Measurements from ENCODE around the gene MRPS18C.
"Not testable (repeated sequence)": the region's sequence is repeated elsewhere in the genome, so short reads cannot be mapped to it uniquely, and the experiment has no call there.

The MRPS18C gene

DNA sequence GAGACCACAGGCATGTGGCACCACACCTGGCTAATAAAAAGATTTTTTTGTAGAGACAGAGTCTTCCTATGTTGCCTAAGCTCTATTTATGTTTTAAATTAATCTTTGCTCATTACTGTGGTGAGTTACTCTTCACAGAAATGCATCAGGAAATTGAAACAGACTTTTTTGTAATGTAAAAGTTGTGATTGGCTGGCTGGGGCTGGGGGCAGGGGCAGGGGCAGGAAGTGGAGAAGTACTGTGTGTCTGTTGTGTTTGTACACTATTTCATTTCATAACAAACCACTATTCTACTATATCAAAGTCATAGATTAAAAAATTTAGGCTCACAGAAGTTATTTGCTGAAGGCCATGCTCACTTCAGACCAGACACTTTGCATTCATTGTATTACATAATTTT lies 48.1 kb downstream of the MRPS18C start:
- H3K9me3 Mint-ChIP-seq = no peaks in the 10 kb centered on the region
- DNase-seq = no peak
- no peak overlapping the region for H3K4me3 Mint-ChIP-seq
- TF ChIP-seq, protein P1, sequence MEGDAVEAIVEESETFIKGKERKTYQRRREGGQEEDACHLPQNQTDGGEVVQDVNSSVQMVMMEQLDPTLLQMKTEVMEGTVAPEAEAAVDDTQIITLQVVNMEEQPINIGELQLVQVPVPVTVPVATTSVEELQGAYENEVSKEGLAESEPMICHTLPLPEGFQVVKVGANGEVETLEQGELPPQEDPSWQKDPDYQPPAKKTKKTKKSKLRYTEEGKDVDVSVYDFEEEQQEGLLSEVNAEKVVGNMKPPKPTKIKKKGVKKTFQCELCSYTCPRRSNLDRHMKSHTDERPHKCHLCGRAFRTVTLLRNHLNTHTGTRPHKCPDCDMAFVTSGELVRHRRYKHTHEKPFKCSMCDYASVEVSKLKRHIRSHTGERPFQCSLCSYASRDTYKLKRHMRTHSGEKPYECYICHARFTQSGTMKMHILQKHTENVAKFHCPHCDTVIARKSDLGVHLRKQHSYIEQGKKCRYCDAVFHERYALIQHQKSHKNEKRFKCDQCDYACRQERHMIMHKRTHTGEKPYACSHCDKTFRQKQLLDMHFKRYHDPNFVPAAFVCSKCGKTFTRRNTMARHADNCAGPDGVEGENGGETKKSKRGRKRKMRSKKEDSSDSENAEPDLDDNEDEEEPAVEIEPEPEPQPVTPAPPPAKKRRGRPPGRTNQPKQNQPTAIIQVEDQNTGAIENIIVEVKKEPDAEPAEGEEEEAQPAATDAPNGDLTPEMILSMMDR (IDR thresholded peaks at IDR 0.05) = no peak
- H3K36me3 Mint-ChIP-seq (ENCODE audit: low read depth) = no peaks in the 10 kb centered on the region
- no peak overlapping the region for H3K27ac Mint-ChIP-seq
- H3K4me1 Mint-ChIP-seq = peaks cover 6% of the 10 kb centered on the region
- peaks cover 3% of the 10 kb centered on the region for H3K27me3 Mint-ChIP-seq (ENCODE audit: low read depth, poor library complexity)

DNA sequence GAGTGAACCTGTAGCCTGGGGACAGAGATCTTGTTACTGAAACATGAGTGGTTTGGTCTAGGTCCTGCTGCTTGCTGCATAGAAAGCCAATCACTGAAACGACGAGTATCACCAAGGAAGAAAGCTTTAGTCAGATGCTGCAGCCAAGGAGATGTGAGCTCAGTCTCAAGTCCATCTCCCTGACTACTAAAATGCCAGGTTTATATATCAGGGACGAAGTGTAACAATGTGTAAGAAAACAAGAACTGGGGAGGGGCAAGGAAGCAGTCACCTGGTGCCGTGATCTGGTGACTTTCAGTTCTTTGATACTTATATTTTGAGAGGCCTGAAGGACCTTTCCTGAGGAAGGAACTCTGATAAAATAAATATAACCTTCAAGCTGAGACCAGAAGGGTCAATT lies 48.6 kb downstream of the MRPS18C start:
- Mint-ChIP-seq H3K27ac (no peak overlapping the region), H3K36me3 (ENCODE audit: low read depth) (no peaks in the 10 kb centered on the region), H3K4me1 (peaks cover 6% of the 10 kb centered on the region), H3K9me3 (no peaks in the 10 kb centered on the region), H3K27me3 (ENCODE audit: low read depth, poor library complexity) (peaks cover 3% of the 10 kb centered on the region), H3K4me3 (no peak overlapping the region)
- TF ChIP-seq, protein P1 (IDR thresholded peaks at IDR 0.05) = no peak
- DNase-seq = no peak

DNA sequence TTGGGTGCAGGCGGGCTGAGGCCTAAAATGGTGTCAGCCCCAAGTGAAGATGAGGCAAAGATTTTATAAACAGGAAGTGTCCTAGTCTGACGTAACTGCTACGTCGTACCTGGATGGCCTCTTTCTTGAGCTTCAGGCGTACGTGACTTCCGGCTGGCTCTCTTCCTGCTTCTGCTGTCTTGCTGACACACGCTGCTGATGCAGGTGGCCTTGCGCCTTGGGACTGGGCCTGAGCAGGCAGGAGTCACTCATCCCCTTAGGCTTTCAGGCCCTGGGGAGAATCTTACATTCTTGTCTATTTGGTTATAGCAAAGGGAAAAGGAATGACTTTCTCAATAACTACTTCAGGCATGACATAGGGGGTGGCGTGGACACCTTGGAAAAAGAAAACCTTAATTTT lies 49.1 kb downstream of the MRPS18C start:
- Mint-ChIP-seq H3K9me3 (no peaks in the 10 kb centered on the region), H3K4me3 (no peak overlapping the region), H3K36me3 (ENCODE audit: low read depth) (no peaks in the 10 kb centered on the region), H3K27me3 (ENCODE audit: low read depth, poor library complexity) (peaks cover 3% of the 10 kb centered on the region), H3K4me1 (peaks cover 6% of the 10 kb centered on the region), H3K27ac (no peak overlapping the region)
- DNase-seq = no peak
- TF ChIP-seq, protein P1 (IDR thresholded peaks at IDR 0.05) = no peak

DNA sequence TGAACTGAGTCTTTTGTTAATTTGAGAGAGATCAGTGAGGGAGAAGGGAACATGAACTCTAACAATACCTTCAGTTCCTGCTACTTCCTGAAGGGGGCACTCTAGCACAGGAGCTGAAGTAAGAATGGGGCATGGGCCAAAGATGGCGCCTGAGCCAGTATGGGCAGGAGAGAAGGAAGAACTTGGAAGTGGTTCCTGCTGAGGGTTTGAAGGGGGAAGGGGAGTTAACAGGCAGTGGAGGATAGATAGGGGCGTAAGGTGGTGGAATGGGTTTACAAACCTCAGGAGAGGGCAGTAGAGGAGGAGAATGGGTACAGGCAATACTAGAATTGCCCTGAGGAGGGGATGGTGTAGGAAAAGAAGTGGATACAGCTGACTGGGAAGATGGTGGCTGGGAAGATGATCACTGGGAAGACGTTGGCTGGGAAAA lies 53.3 kb downstream of the MRPS18C start:
- H3K9me3 Mint-ChIP-seq; H3K27ac Mint-ChIP-seq; H3K36me3 Mint-ChIP-seq (ENCODE audit: low read depth); H3K27me3 Mint-ChIP-seq (ENCODE audit: low read depth, poor library complexity); H3K4me1 Mint-ChIP-seq; H3K4me3 Mint-ChIP-seq: not testable (repeated sequence)
- peak; percentile 18 for DNase-seq
- TF ChIP-seq, protein P1 (IDR thresholded peaks at IDR 0.05) = peak; percentile 48

DNA sequence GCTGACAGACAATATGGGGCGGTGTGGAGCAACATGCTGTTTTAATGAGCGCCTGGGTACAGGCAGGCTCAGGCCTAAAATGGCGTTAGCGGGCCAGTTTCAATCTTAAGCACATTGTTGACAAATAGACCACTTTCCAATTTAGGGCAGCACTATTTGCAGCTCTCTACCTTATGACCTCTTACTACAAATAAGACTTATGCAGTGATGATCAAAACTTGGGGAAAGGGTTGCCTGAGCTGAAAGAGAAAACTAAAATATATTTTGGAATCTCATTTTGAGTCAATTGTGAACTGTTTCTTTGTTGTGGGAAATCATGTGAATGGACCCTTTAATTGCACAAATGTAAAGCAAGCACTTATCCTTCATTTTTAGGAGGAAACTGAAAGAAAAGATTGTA lies 54.6 kb downstream of the MRPS18C start:
- Mint-ChIP-seq H3K36me3 (ENCODE audit: low read depth) (no peaks in the 10 kb centered on the region), H3K27ac (no peak overlapping the region), H3K9me3 (no peaks in the 10 kb centered on the region), H3K27me3 (ENCODE audit: low read depth, poor library complexity) (peaks cover 4% of the 10 kb centered on the region), H3K4me1 (no peaks in the 10 kb centered on the region), H3K4me3 (no peak overlapping the region)
- DNase-seq = no peak
- TF ChIP-seq, protein P1 (IDR thresholded peaks at IDR 0.05) = no peak

All from nephron progenitor cell (in vitro differentiated cells).